Measurements from ENCODE around the gene TRAPPC14. TPM values are rescaled to one million over a fixed set of nuclear protein-coding genes. Genes with fewer than 3 reads are reported as not detected.

The TRAPPC14 gene
- total RNA-seq, 1 donor from 2014 or later: 4.6 TPM

GRCh38 chr7:100124301-100125230 lies 34.0 kb downstream of the TRAPPC14 start:
- DNase-seq (ENCODE audit: low read depth): no peak

DNA sequence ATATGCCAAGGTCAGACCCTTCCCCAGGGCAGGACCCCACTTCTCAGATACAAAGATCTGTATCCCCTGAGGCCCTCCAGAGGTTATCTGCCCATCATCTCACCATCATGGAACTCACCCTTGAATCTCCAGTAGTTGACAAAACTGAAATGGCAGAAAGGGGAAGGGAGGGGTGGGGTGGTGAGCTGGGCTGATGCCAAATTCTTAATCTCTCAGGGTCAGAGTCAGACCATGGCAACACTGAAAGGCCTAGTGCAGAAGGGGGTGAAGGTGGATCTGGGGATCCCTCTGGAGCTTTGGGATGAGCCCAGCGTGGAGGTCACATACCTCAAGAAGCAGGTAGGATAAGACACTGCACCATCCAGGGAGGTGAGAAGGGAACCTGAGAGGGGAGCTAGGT lies 36.0 kb downstream of the TRAPPC14 start:
- no peak for DNase-seq (ENCODE audit: low read depth)

- DNase-seq (ENCODE audit: low read depth): no peak
These were observed 36.5 kb downstream of the TRAPPC14 start for GRCh38 chr7:100122067-100122466.

DNA sequence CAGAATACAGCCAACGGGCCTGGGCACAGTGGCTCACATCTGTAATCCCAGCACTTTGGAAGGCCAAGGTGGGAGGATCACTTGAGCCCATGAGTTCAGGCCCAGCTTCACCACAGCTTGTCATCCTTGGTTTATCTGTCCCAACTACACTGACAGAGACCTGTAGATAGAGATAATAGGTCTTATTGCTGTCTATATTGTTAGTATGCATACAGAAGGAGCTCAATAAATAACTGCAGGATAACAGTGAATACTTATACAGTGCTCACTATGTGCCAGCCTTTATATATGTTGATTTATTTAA lies 37.8 kb downstream of the TRAPPC14 start:
- no peak for DNase-seq (ENCODE audit: low read depth)

DNA sequence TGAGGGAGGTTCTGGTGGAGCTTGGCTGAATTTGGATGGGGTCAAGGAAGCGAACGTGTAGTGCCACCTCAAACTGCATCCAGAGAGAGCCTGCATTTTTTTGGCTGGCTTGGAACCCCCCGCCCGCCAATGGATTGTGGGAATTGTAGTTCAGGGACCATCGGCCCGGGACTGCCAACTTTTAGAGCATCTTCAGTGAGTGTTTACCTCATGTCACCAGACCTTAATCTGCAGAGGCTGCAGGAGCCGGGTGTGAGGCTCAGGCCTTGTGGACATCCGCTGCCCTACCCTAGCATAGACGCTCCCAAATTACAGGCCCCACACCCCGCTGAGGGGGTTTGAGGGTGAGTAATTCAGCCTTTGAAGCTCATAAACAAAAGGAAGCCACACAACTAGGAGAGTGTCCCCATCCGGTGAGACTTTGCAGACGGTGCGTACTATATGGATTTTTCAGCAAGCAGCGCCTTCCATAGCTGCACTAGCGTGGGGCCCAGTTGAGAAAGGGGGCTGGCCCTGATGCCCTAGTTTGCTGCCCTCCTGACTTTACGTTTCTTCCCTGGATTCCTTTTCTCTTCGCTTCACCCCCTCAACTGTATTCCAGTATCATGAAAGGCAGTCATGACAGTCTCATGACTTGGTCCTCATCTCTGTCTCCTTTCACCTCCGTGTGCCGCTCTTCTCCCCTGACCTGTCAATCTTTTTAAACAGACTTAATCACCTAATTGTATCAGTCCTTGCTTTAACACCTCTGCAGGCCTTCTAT lies 38.4 kb downstream of the TRAPPC14 start:
- DNase-seq (ENCODE audit: low read depth): no peak

DNA sequence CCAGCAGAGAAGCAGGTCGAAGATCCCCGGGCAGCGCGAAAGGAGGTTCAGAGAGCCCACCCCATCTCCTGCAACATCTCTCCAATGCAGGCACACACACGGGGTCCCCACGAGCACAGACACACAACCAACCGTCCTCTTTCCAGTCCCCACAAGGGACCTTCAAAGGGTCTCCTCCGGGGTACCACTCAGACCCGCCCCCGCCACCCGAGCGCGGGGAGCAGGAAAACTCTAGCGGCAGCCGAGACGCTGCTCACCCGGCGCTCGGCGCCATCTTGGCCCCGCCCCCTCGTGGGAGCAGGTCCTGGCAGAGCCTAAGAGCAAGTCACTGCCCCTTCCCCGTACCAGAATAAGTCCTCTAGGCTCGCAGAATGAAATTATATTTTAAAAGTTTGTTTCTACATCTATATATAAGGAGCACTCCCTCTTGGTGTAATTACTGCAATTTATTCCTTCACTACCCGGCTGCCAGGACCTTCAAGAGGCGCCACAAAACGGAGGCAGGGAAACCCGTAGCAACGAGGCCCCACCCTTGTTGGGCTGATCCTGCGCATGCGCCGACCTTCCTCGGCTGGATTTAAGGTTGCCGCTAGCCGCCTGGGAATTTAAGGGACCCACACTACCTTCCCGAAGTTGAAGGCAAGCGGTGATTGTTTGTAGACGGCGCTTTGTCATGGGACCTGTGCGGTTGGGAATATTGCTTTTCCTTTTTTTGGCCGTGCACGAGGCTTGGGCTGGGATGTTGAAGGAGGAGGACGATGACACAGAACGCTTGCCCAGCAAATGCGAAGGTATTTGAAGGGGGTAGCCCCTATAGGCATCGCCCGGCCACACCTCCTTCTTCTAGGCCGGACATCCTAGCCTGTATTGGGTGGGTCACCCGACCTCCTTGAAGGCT lies 39.2 kb downstream of the TRAPPC14 start, which contains the start of the genes CNPY4 and TAF6:
TSS of gene CNPY4 (plus strand) at position 563 of the 898 bp plus-strand sequence. CDS start at position 674, 111 bp downstream.
TSS of gene TAF6 (minus strand) at position 287 of the 898 bp plus-strand sequence. CDS start 5,149 bp downstream, outside the sequence.
- DNase-seq (ENCODE audit: low read depth): peak; percentile 90

DNA sequence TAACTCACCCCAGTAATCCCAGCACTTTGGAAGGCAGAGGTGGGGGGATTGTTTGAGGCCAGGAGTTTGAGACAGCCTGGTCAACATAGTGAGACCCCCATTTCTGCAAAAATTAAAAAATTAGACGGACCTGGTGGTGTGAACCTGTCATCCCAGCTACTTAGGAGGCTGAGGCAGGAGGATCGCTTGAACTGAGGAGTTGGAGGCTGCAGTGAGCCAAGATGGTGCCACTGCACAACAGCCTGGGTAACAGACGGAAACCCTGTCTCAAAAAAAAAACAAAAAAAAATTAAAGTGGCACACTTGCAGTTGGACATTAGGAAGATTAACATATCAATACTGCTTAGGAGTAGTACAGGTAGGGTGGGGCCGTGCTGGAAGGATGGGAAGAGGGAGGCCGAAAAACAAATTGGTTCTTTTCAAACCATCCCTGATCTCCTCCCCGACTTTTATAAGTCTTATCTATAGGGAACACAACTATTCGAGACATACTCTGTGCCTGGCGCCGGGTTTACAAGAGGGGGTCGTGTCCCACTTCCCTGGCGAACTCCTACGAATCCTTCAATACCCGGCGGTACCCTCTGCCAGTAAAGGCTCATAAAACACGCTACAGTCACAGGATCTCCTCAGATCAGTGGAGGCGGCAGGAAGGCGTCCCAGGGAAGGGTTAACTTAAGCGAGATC lies 40.0 kb downstream of the TRAPPC14 start:
- DNase-seq (ENCODE audit: low read depth): no peak

DNA sequence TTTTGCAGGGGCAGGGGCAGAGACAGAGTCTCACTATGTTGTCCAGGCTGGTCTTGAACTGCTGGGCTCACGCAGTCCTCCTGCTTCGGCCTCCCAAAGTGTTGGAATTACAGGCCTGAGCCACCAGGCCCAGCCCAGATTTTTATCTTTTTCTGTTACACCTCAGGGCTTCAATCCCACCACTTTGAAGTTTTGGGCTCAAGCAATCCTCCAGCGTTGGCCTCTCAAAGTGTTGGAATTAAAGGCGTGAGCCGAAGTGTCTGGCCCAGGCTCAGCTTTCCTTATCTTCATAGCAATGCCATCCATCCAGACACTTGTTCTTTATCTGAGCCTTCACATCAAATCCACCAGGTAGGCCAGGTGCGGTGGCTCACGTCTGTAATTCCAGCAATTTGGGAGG lies 43.5 kb downstream of the TRAPPC14 start:
- no peak for DNase-seq (ENCODE audit: low read depth)

DNA sequence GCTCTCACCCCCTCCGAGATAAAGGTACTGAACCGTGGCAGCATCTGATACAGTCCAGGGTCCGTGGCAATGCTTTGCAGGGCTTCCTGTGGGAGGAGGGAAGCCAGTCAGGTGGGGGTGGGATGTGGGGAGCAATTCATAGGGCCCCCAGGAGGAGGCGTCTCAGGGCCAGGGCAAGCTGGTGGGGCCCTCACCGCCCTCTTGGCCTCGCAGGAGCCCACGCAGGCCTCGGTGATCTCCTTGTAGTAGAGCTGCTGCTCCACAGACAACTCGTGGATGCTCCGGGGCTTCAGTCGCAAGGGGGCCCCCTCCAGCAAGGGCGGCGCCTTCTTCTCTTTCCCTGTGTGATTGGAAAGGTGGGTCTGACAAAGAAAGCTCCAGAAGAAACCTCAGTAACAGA lies 46.6 kb downstream of the TRAPPC14 start:
- no peak for DNase-seq (ENCODE audit: low read depth)

GRCh38 chr7:100111156-100111555 lies 47.4 kb downstream of the TRAPPC14 start:
- DNase-seq (ENCODE audit: low read depth): no peak

DNA sequence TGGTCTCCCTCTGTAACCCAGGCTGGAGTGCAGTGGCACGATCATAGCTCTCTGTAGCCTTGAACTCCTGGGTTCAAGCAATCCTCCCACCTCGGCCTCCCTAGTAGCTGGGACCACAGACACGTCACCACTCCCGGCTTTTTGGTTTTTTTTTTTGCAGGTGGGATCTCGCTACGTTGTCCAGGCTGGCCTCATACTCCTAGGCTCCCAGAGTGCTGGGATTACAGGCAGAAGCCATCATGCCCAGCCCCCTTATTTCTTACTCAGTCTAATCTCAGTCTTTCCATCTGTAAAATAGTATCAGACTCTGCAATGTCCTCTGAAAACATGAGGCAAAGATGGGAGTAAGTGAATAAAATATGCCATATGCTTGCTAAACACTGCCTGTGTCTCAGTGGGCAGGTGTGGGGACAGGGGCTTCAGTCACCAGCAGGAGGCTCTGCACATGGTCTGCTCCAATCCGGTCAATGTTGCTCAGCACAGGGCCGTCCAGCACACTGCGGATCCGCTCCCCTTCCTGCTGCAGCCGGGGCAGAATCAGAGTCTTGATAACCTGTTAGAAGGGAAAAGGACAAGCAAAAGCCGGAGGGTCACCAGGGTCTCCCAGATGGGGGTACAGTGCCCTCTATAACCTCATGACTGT lies 48.9 kb downstream of the TRAPPC14 start:
- no peak for DNase-seq (ENCODE audit: low read depth)

DNA sequence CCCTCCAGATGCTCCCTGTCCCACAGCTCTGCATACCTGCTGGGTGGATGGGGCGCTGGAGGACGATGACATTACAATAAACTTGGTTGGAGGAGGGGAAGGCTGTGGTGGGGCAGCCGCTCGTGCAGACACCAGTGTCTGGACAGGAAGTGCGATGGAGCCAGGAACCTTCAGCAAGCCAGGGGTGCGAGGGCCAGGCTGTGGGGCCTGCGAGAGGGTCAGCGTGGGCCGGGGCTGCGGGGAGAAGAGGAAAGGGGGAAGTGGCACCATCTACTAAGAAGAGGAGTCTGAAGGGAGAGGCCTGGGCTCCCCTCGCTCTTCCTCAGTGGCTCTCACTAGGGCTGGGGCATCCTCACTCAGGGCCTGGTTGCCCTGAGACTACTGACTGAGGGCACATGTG lies 50.6 kb downstream of the TRAPPC14 start:
- no peak for DNase-seq (ENCODE audit: low read depth)

DNA sequence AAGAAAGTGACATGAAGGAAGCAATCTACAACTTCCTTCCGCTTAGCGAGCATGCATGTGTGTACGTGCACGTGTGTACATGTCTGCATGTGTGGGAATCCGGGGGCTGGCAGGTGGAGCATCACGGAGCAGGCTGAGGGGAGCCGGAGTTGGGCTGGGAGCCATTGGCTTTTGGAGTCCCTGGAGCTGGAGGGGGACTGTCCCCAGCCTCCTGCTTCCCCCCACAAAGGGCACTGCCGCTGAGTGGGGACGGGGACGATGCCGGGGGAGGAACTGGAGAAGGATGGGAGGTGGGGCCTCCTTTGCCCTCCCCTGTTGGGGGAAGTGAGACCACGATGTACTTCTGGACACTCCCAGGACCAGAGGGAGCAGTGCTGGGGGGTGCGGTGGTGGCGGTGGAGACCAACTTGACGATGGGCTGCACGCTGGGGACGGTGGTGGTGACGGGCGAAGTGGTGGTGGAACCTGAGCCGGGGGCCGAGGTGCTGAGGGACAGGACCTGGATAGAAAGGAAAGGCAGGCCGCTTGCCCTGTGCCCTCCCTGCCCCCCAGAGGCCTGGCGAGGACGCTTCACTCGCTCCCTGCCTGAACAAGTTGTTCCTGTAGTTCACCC lies 51.3 kb downstream of the TRAPPC14 start:
- no peak for DNase-seq (ENCODE audit: low read depth)

DNA sequence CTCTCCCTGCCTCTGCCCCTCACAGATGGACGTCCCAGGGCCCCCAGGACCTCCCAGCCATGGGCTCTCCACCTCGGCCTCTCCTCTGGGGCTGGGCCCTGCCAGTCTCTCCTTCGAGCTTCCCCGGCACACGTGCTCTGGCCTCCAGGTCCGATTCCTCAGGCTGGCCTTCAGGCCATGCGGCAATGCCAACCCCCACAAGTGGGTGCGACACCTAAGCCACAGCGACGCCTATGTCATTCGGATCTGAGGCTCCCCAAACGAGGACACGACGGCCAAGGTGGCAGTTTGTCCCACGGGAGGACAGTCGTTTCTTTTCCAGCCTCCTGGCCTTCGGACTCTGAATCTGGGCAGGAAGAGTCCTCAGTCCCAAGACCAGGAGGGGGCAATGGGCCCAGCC lies 51.9 kb downstream of the TRAPPC14 start:
- DNase-seq (ENCODE audit: low read depth): no peak

DNA sequence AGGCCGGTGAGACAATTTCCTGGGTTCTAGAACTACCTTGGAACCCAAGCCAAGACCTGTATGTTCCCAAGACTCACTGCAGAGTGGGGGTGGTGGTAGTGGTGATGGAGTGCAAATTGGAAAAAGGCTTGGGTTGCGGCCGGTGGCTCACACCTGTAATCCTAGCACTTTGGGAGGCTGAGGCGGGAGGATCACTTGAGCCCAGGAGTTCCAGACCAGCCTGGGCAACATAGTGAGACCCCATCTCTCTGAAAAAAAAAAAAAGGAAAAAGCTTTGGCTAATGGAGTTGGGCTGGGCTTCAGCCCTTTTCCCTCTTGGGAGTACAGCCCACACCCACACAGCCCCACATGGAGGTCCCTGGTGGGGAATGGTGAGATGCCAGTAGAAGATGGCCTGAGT lies 53.0 kb downstream of the TRAPPC14 start:
- no peak for DNase-seq (ENCODE audit: low read depth)

Other genes starting within 250 kb of the TRAPPC14 start
- 21.2 and 35.4 TPM in 2 replicates for gene TRIM4, start 239.2 kb downstream of the TRAPPC14 start, total RNA-seq
- not detected in 2 replicates for gene GJC3, start 229.1 kb downstream of the TRAPPC14 start, total RNA-seq
- gene AZGP1, start 182.7 kb downstream of the TRAPPC14 start, total RNA-seq: not detected in 2 replicates
- 33.9 and 70.8 TPM in 2 replicates for gene ZKSCAN1, start 143.1 kb downstream of the TRAPPC14 start, total RNA-seq
- gene ZSCAN21, start 108.9 kb downstream of the TRAPPC14 start, total RNA-seq: 5.0 and 13.6 TPM in 2 replicates
- 35.4 and 37.0 TPM in 2 replicates for gene ZNF3, start 77.0 kb downstream of the TRAPPC14 start, total RNA-seq
- gene COPS6, start 69.8 kb downstream of the TRAPPC14 start, total RNA-seq: 36.6 and 72.5 TPM in 2 replicates
- 40.1 and 73.1 TPM in 2 replicates for gene MCM7, start 57.3 kb downstream of the TRAPPC14 start, total RNA-seq
- 30.0 and 39.1 TPM in 2 replicates for gene AP4M1, start 57.1 kb downstream of the TRAPPC14 start, total RNA-seq
- 32.6 and 100 TPM in 2 replicates for gene TAF6, start 39.4 kb downstream of the TRAPPC14 start, total RNA-seq
- 25.6 and 27.4 TPM in 2 replicates for gene CNPY4, start 39.1 kb downstream of the TRAPPC14 start, total RNA-seq
- 1.6 and 2.0 TPM in 2 replicates for gene MBLAC1, start 31.8 kb downstream of the TRAPPC14 start, total RNA-seq
- 58.4 and 86.1 TPM in 2 replicates for gene LAMTOR4, start 9.8 kb downstream of the TRAPPC14 start, total RNA-seq
- gene GAL3ST4, start 9.9 kb upstream of the TRAPPC14 start, total RNA-seq: 0.75 TPM in 1 of 2 replicates, not detected in the other
- gene GPC2, start 18.7 kb upstream of the TRAPPC14 start, total RNA-seq: 1.6 and 2.3 TPM in 2 replicates
- not detected in 2 replicates for gene STAG3, start 19.2 kb upstream of the TRAPPC14 start, total RNA-seq
- not detected in 2 replicates for gene PVRIG, start 61.2 kb upstream of the TRAPPC14 start, total RNA-seq
- 0.05 TPM in 1 of 2 replicates, not detected in the other for gene SPDYE3, start 149.0 kb upstream of the TRAPPC14 start, total RNA-seq
- 7.1 and 17.6 TPM in 2 replicates for gene PILRB, start 199.4 kb upstream of the TRAPPC14 start, total RNA-seq
- 0.35 and 2.0 TPM in 2 replicates for gene PILRA, start 214.8 kb upstream of the TRAPPC14 start, total RNA-seq